Hair follicle dermal papilla cell (primary cell): Measurements from ENCODE around the gene EPSTI1. TPM values are rescaled to one million over a fixed set of nuclear protein-coding genes. Genes with fewer than 3 reads are reported as not detected.

Experiments used
- total RNA-seq: library from RNA; depleted of rRNA; stranded (reverse); fragments of >200 nt; gene quantifications from 2 replicates; pipeline ENCODE4 v1.2.3, GENCODE V29; 2012

Gene EPSTI1, protein sequence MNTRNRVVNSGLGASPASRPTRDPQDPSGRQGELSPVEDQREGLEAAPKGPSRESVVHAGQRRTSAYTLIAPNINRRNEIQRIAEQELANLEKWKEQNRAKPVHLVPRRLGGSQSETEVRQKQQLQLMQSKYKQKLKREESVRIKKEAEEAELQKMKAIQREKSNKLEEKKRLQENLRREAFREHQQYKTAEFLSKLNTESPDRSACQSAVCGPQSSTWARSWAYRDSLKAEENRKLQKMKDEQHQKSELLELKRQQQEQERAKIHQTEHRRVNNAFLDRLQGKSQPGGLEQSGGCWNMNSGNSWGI
- 17.1 and 26.4 TPM in 2 replicates for total RNA-seq

DNA sequence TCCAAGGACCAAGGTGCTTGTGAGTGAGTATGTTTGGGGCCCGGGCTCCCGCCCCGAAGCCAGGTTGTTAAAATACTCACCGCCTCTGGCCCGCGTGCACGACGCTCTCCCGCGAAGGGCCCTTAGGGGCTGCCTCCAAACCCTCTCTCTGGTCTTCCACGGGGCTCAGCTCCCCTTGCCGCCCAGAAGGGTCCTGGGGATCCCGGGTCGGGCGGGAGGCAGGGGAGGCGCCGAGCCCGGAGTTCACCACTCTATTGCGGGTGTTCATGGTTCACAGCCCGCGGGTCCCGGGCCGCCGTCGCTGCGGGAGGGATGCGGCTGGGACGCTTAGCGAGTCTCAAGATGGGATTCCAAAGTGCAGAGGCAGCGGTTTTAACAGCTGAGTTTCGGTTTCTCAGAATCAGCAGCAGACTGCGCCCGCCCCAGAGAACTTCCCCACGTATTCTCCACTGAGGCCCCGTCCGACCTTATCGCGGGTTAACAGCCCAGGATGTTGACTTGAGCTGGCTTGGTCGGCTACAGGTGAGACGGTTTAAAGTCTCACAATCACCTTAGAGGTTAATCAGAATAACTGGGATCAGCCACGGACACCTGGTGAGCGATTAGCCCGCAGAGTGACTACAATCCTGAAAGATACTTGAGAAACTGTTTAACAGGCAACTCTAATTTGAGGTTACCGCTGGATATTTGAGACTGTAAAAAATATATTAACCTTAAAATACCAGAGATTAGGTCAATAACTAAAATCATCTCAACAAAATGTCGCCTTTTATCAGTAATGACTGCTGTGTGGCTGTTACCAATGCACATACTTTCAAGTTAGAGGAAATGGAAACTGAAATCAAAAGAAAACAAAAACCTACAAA lies at the start of gene EPSTI1:
Gene EPSTI1 (minus strand): TSS at position 344 of the 866 bp plus-strand sequence. CDS start 76 bp downstream, at position 268.

DNA sequence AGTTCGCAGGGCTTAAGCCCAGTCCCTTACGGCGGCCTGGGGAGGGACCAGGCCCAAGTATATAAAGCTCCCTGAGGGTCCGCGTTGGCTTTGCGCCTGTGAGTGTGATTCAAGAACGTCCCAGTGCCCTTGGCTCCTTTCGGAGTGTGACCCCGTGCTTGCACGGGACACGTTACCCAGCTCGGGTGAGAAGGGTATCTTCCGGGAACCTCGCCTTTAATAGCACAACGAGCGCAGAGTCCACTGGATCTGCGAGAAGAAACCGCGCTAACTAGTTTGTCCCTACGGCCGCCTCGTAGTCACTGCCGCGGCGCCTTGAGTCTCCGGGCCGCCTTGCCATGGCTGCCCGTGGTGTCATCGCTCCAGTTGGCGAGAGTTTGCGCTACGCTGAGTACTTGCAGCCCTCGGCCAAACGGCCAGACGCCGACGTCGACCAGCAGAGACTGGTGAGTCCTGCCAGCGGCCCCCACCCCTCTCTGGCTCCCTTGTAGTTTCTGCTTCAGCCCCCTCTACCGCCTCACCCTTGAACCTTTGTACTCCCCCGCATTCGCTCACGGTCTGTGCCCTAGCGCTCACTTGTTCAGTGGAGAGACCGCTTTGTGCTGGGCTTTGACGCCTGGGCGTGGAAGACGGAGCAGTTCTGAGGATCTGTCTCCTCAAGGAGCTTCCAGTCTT lies 31.4 kb upstream of the EPSTI1 start, which contains the start of gene DNAJC15:
Gene DNAJC15 (plus strand): TSS at position 298 of the 675 bp plus-strand sequence. CDS start 41 bp downstream, at position 339.

Other genes with a start within 250 kb of the EPSTI1 start
- not detected in 2 replicates for gene FAM216B, start 210.7 kb downstream of the EPSTI1 start, total RNA-seq
- 10.2 and 12.8 TPM in 2 replicates for gene DNAJC15, start 31.3 kb upstream of the EPSTI1 start, total RNA-seq